GM19099 (cell line): ENCODE measurements around the gene TBC1D22A.

Experiments
- POLR2A ChIP-seq: IDR thresholded peaks from 3 replicates; pipeline ENCODE4 v1.6.1; 2011; ENCODE audit warnings: low read depth; ENCODE audit not compliant: insufficient read length; ENCODE audit errors: extremely low read depth

The TBC1D22A gene

DNA sequence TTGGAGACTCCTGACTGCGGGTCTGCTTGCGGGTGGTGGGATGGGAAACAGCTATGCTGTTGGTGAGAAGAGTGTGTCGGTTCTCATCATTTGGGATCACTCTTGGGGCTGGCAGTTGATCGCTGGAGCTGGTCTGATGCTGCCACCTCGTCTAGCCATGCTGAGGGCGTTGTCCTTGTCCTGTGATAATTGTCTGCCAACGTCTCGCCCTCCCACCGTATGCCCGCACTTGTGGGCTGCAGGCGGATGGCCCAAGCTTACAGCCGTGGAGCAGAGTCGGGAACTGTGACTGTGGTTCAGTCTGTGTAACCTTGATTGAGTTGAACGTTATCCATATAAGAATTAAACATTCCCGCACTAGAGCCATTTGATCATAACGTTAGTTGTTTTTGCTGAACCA, 204.4 kb downstream of the TBC1D22A start:
- no peak for TF ChIP-seq POLR2A

DNA sequence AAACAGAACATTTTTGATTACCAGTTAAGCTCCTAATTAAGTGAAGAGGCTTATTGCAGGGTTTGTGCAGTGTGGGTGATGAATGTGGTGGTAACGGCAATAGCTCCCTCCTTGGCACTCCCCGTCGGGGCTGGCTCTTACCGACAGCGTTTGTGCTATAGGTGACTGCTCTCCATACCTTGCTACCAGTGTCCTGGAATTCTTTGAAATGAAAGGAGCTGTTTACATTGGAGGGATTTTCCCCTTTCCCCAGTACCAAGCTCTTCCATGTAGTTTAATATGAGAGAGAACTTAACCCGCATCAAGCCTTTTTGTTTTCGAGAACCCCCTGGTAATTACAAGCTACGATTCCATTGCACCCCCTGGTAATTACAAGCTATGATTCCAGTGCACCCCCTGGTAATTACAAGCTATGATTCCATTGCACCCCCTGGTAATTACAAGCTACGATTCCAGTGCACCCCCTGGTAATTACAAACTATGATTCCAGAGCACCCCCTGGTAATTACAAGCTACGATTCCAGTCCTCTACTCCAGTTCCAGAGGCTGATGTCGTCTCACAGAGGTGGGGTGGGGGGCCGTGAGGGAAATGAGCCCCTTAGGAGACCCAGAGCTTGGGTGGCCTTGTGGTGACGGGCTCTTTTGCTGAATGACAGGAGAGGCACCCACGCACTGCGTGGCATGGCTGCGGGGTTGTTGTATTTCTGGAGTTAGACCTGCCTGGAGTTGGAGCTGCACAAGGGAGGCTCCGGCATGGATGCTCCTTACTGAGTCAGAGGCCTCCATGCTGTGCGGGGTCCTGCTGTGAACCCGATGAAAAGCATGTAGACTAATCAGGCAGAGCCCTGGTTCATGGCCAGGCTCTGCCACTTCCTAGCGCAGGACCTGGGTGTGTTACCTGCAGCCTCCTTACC, 205.3 kb downstream of the TBC1D22A start:
- TF ChIP-seq POLR2A, result no peak

DNA sequence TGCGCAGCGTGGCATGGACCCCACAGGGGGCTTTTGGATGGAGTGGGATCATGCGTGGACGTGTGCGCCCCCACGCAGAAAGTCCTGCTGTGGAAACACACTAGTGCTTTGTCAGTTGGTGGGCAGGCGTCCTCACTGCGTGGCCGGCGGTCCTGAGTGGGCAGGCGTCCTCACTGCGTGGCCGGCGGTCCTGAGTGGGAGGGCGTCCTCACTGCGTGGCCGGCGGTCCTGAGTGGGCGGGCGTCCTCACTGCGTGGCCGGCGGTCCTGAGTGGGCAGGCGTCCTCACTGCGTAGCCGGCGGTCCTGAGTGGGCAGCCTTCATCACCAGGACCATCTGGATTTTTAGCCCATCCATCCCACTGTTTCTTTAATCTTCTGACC, 205.9 kb downstream of the TBC1D22A start:
- TF ChIP-seq POLR2A, result no peak

DNA sequence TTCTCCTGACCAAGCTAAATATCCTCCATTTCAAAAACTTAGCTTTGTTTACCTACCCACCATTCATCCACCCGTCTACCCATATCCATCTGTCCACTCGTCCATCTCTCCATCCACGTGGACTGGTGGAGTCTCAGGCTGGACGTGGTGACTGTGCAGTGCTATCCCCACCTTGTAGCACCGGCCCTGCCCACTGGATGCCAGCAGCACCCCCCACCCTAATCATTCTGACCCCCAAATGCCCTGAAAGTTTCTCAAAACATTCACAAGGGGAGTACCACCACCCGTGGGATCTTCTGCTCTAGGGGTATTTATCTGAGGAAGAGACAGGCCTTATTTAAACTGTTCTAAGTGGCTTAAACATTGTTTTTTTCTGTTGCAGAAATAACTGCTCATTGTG, 206.4 kb downstream of the TBC1D22A start:
- no peak for TF ChIP-seq POLR2A

DNA sequence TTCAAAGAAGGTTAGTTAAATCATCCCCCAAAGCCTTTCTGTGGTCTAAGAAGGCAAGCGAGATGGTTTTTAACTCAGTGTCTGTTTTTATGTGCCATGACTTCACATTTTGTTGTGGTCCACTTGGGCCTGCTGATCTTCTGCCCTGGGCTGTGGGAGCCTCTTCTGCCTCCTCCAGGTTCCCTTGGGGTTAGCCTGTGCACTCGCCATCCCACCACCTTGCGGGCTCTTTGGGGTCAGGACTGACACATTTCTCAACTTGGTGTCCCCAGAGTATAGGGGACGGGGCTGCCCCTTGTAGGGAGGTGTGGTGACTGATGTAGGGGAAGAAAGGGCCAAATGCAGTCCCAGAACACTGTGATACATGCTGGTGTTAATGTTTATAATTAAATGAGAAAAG, 207.0 kb downstream of the TBC1D22A start:
- no peak for TF ChIP-seq POLR2A

DNA sequence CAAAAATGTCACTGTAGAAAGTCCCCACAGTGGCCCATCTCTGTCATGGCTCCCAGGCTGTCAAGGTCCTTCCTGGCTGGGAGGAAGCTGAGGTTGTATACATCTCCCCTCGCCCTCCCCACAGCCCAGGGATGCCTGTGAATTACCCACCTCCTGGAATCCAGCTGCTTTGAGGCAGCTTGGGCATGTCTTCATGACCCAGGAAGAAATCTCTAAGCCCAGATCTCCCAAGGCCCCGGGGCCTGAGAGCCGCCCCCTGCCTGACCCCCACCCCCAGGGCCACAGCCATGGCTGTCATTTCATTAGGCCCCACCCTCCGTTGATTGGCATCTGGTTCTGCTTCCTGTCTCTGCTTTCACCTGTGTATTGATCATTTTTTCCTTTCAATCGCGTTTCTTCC, 207.5 kb downstream of the TBC1D22A start:
- no peak for TF ChIP-seq POLR2A

DNA sequence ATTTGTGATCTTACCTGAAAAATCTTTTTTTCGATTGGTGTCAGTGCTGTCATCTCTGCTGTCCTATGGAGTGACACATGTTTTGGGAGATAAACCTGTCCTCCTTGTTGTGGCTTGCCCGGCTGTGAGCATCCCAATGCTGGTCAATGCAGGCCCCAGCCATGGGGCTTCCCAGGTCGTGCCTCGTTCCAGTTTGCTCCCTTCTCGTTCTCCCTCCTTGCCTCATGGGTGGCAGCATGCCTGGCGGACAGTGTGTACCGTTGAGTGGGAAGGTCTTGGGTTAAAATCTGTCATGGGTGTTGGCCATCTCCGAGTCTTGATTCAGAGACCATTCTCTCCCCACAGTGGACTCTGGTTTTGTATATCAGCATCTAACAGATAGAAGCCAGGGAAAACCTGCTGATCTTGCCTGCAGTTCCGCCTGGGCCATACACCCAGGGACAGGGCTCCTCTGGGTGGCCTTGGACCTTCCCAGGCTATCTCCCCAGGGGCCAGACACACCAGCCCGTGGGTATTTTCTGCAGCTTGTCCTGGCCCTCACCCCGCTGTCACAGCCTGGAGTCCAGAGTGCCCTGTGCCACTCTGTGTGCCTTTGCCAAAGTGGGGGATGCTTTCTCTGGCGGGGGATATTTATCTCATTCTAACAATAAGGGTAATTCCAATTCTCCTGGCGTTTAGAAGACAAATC, 208.1 kb downstream of the TBC1D22A start:
- TF ChIP-seq POLR2A, result no peak

DNA sequence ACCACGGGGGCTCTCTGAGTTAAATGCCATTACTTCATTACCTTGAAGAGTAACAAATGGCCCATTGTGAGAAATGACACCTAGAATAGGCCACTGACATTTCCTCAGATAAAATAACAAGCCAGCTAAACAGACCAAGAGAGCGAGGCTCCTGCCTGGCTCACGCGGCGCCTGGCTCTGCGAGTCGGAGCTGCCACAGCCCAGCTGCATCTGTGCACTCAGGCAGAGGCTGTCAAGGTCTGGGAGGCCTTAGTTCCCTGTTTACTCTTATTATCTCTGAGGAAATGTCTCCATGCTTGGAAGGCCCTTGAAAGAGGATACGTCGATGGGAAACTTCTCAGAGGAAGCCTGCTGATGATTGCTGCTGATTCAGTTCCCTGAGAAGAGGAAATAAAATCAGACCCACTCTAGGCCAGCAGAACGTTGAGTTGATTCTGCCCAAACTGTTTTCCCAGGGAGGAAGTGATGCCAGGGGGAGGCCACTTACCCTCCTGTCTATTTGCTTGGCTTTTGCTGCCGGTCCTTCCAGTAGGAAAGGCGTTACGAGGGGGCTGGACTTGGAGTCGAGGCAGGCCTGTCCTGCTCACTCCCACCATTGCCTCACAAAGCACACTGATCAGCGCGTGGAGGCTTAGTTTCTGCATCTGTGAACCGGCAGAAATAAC, 208.8 kb downstream of the TBC1D22A start:
- no peak for TF ChIP-seq POLR2A

DNA sequence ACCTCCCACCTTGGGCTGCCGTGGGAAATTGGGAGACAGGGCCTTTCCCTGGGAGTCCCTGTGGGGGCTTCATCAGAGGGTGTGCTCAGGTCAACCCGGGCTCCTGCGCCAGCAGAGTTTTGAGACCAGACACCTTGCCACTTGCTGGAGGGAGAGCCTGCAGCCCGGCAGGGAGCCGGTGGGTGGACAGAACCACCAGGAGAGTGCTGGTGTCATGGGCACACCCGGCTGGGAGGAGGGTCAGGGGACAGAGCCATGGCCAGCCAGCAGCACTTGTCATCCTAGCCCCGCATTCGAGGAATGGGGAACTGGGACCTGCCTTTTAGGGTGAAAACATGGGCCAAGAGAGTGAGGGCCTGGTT, 209.3 kb downstream of the TBC1D22A start:
- TF ChIP-seq POLR2A, result no peak

DNA sequence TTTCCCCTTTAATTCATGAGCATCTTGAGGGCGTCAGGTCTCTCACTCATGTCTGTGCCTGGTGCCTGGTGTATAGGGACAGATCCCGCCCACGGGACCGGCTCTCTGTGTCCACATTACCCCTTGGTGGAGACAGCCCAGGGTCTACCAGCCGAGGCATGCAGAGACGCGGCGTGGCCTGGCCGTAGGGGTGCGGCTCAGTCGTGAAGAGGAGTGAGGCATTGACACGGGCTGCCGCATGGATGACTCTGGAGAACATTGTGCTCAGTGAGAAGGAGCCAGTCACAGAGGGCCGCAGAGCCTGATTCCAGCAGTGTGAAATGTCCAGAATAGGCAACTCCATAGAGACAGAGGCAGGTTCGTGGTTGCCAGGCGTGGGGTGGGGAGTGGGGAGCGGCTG, 209.8 kb downstream of the TBC1D22A start:
- TF ChIP-seq POLR2A, result no peak

DNA sequence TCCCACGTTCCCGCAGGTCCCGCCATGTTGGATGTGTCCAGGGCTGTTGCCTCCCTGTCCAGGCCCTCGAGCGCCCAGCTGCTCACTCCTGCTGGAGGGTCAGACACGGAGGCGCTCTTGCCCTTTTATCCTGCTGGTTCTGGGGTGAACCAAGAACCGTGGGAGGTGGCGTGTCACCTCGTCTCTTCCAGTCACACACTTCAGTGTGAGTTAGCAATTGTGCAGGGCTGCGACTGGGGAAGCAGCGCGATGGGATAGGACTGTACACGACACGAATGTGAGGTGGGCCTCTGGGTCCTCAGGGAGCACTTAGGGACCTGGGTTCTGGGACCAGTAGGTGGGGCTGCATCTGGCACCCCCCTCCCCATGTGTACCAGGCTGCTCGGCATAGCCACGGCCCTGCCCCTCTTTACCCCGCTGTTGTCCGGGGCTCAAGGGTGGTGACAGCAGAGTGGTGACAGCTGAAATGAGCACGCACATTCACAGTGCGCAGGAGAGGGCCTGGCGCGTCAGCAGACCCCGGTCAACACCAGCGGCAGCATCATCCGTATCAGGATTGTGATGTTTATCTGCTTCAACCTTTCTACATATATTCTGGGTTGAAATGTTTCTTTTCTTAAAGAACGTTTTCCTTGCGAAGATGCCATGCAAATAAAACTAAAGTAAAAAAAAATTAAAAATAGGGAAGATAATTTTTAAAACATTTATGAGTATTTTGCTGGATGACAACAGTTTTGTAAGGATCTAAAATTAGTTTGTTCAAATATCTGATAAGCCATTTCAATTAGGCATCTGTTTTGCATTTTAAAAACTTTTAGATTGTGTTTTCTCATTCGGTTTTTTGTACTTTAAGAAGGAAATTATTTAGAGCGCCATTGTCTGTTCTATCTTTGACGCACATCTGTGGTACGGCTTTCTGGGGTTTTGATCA, 210.7 kb downstream of the TBC1D22A start:
- TF ChIP-seq POLR2A, result no peak

DNA sequence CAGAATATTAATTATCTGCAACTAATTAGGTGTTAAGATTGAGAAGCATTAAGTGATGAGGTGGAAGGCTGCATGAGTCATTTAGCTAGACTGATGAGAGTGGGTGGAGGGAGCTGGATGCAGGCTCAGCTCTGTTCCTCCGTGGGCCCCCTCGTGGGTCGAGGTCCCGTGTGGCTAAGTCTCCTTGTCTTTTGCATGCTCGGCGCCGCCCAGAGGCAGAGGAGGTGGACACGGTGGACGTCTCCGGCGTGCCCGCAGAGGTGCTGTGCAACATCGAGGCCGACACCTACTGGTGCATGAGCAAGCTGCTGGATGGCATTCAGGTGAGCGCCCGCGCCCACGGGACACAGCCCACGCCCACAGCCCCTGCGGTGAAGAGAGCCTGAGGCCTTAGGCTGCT, 211.6 kb downstream of the TBC1D22A start:
- no peak for TF ChIP-seq POLR2A

DNA sequence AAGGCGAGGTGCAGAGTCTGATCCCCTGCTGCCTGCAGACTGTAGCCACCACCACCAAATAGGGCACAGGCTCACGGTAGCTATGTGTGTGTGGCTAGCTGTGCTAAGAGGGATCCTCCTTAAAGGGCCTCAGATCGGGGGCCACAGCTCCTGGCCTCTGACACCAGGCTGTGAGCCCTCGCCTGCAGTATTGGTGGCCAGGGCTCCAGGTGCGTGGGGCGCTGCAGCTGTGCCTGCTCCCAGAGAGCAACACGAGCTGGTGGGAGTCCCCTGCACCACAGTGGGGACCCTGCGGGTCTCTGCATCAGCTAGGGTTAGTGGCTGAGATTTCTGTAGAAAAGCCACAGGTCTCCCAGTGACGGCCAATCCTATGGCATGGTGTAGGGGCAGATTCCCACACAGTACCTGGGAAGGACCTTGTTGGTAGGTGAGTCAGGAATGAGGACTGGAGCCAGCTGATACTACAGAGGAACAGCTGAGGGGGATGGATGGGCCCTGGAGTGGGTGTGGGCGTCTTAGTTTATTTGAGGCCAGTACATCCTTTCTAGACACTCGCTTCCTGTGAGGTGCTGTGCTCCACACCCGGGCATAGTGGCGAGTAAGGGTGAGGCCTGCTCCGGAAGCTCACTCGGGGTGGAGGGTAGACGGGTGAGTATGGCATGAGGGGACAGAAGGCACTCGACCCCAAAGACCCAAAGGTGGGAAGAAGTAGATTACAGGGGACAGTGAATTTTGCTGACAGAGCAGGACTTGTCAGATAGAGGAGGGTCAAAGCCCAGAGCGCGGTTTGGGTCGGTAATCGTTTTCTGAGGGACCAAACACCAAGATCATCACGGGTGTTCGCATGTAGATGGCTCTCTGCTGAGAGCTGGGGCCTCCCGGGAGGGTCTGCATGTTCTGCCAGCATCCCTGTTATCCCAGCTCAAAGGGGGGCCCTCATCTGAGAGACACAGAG, 212.5 kb downstream of the TBC1D22A start:
- no peak for TF ChIP-seq POLR2A

DNA sequence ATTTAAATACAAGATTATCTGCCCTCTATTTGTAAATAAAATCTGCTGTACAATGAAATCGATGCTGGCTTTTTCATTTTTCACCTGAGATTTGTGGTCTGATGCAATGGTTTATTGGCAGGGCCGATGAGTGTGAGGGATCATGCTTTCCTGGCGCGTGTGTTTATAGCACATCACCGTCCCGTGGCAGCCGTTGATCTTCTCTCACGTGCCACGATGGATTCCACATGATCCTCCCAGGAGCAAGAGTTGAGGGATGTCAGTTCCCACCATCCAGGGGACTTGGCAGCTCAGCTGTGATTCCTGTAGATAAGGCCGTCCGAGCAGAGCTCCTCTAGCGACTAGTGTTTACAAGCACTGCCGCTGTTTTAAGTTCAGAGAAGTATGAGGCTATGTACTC, 213.7 kb downstream of the TBC1D22A start:
- TF ChIP-seq POLR2A, result no peak

DNA sequence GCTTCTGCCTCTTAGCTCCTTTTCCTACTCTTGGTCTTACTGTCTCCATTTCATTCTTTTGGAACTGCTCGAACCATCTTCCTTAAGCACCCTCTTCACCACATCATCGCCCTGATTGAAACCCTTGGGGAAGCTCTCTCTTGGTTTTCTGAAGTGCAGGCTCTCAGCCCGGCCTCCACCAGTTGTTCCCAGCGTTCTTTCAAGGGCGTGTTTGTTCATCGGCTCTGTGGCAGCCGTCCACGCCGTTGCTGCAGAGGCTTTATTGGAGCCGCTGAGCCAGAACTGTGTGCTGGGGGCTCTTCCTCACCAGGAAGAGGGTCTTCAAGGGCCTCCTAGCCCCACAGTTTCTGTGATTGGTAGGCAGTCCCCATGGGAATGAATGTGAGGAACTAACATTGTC, 214.1 kb downstream of the TBC1D22A start:
- TF ChIP-seq POLR2A, result no peak
